Stimulated activated CD4-positive, alpha-beta T cell treated with anti-CD3 and anti-CD28 coated beads, Interleukin-1b, Interleukin-23, amount 100 ng/mL, for 24 hours (primary cell): ENCODE data around the gene ELAVL4.

Experiments used
- DNase-seq, 4 experiments: peaks; one replicate each; pipeline ENCODE4 v3.0.0-alpha.2; 2020; ENCODE audit warnings: low read depth in 4 of 4, low spot score in 1 of 4

The ELAVL4 gene

DNA sequence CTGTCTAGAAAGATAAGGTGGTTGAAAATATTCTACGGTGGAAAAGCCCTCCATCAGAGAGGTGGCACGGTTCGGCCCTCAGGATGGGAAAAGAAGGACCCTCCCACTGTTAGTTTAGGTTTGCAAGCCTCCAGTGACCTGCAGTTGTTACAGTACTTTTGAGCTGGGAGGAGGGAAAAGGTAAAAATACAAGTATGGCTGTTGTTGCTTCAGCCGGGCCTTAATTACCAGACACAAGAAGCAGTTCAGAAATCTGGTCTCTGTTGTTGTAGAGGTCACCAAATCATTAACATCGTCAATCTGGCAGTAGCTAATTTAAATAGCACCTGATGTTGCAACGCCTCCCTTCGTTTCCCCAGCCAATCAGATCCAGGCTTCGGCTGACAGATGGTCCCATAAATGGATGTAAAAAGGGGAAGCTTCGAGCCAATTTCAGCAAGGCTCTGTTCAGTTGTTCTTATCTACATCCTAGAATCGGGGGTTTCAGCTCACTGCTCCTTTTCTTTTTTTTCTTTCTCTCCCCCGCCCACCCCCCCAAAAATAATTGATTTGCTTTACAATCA is at the start of gene ELAVL4:
TSS of gene ELAVL4 (plus strand) at position 424 of the 563 bp plus-strand sequence. CDS start 270 bp downstream, outside the sequence.
- no peak for DNase-seq

DNA sequence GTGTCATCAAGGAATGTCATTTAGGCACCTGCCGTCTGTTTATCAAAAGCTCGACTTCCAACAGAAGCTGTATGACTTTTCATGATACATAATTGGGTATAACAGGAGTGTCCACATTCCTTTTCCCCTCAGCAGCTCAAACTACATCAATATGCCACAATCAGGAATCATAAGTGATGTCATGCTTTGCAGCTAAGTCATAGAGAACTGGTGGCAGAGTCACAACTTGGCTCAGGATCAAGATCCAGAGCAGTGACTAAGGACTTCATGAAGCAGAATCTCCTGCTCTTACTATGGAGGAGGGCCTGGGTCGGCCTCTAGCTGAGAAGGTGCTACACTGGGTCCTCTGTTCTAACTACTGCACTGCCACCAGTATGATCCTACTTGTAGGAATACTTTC is 48.4 kb upstream of the ELAVL4 start:
- DNase-seq: no peak

DNA sequence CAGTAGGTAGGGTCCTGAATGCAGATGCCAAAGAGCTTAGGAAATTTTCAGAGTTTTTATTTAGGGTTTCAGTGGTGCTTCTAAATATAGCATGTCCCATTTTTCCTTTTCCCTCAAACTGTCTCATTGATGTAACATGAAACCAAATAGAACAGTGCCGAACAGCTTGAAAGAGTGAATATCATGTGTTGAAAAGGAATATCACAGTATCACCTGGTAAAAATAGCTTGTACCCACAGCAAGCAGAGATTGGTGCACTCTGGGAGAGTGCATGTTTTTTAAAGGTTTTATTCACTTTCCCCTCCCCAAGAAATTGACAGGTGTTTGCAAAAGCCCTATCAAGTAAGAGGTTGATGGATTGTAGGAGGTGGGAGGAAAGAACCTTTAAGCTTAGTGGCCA is 41.9 kb upstream of the ELAVL4 start:
- DNase-seq: no peak

DNA sequence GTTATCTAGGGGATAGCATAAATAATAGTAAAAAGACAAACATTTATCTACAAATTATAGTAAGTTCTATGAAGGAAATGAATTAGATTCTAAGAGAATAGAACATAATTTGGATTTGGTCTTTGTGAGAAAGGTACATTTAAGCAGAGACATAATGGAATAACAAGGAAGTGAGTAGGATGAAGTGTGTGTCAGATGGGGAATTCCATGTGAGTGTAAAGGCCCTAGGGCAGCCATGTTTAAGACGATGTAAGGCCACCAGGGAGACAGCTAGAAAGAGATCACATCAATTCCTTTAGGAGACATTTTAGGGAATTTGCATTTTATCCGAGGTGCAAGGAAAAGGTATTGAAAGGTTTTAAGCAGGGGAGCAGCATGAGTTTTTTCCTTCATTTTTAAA is 33.8 kb upstream of the ELAVL4 start:
- no peak for DNase-seq

DNA sequence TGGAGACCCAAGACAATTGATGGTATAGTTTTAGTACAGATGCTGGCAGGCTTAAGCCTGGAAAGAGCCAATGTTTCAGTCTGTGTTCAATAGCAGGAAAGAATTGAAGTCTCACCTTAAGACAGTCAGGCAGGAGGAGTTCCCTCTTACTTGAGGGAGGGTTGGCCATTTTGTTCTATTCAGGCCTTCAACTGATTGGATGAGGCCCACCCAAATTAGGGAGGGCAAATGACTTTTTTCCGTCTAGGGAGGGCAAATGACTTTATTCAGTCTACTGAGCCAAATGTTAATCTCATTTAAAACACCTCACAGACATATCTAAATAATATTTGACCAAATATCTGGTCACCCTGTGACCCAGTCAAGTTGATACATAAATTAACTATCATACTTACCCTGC is 31.4 kb upstream of the ELAVL4 start:
- DNase-seq: no peak

DNA sequence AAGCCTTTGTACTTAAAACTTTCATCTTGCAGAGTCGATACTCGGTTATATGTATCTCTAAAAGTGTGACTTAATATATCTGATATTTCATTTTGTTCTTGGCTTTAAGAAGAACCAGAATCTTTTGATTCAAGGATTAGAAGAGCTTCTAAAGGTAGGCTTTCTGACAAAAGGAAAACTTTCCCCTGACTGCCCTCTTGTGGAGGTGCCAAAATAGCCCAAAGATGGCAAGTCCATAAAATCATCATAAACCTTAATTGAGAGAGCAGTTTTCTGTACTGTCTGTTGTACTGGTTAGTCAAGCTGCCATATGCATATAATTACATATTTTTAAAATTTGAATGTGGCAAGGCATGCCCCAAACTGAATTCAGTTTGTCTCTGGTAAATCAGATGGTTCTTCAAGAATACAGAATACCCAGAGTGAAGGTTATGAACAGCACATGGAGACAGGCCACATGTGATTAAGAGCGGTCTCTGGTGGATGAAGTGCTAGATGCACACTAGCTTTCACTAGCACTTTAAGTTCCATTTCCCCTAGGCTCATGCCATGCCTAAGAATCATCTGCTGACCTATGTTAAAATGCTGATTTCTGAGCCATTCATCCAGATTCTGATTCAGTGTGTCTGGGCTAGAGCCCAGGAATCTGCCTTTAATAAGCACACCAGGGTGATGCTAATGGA is 27.7 kb upstream of the ELAVL4 start:
- DNase-seq: no peak

DNA sequence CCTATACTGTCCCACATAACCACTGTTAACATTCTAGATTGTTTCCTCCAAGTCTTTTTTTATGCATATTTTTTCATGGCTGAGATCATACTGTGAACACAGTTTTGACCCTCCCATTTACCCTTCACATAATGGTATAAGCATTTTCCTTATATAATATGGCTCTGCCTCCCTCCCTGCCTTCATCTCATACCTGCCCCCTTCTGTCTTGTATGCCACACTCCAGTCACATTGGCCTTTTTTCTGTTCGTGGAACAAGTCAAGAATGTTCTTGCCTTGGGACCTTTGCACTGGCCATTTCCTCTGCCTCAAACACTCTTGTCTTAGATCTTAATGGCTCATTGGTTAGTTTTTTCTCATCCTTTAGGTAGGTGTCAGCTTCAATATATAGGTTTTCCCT is 24.3 kb upstream of the ELAVL4 start:
- no peak for DNase-seq

DNA sequence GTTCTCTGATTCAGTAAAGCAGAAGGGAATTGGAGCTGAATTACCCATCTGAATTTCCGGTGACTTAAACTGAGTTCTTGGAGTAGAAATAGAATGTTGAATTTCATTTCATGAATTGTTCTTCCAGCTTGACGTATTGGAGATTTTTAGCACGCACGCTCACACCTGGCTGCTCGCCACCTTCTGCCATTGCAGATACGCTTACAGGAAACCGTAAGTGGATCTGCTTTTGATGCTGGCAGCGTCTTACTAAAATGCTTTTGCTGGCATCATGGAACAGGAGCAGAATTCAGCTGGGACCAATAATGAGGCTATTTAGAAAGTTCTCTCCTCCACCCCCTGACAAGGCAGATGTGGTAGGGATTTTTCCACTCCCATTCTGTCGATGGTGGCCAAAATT is 17.7 kb upstream of the ELAVL4 start:
- no peak for DNase-seq

DNA sequence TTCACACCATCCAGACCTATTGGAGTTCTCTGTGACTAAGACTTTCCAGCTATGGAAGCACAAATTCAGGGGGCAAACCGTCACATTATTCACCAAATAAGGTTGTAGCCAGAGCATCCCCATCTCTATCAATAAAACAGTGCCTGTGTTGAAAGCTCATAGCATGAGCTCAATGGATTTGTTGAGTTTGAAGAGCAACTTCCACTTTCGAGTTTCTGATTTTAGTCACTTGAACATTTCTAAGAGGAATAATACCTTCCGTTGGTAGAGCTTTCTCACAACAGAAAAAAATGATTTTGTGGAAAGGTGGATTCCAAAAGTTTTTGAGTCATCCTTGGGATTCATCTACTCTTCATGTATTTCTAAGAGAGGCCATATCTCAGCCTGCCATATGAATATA is 13.0 kb upstream of the ELAVL4 start:
- no peak for DNase-seq

DNA sequence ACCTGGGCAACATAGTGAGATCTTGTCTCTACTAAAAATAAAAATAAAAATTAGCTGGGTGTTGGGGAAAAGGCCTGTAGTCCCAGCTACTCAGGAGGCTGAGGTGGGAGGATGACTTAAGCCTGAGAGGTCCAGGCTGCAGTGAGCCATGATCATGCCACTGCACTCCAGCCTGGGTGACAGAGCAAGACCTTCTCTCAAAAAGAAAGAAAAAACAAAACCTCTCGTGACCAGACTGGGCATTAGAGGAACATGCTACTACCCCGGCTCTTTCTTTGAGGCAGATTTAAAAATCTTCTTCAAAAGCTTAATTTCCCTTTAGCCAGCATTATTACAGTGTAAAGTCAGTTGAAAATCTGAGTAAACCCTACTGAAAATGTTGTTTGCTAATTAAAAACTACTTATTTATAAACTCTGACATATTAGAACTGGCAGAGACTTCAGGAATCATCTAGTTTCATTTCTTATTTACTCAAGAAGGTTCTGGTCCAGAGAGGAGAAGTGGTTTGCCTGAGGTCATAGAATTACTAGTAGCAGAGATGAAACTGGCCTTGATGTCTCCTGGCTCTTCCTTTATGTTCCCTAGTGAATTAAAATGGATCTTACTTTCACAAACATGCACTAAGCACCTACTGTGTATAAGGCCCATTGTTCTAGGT is 11.6 kb upstream of the ELAVL4 start:
- no peak for DNase-seq

DNA sequence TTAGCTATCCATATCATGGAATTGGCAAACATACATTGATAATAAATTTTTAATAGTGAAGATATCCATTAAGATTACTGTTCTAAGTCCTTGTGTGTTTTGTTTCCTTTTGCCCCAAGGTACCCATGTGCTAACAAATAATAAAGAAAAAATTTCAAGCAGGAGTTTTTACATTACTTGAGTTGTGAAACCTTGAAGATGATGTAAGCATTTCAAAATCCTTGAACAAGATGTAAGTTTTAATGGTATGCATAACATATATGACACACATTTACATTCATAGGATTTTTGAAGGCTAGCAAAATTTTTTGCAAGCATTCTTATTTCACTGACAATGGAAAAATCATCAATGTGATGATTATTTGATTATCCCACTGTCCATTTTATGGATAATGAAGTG is 10.9 kb upstream of the ELAVL4 start:
- DNase-seq: no peak

DNA sequence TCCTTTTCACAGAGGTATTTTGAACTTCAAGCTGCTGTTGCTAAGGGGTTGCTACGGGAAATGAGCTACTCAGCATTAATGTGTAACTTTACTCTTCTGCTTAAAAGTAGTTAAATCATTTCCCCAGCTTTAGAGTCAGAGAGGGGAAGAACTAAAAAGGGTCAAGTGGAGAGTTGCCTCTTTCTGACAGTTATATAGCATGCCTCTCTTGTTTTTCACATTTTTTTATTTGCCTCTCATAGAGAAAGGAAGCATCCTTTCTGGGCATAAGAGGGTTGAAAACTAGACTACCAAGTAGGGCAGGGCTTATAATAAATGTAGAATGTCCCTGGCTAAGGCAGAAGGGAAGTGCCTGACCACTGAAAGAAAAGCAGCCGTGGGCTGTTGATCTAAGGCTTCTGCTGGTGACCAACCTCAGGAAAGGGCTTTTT is 10.1 kb upstream of the ELAVL4 start:
- no peak for DNase-seq

DNA sequence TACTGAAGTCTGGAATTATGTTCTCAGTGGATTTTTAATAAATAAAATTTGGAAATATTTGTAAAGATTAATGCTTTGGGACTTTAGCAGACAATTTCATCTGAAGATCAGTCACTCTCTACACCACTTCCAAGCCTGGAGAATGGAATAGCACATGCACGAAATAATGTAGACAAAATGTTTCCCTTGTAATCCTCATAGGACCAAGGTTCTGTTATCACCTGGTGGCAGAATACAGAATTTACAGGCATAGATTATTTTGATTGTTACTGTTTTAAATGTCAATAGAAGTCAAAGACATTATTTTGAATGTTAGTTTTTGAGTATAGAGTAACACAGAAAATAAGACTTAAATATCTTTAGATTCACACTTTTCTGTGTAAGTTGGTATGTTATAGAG is 9.1 kb upstream of the ELAVL4 start:
- no peak for DNase-seq

DNA sequence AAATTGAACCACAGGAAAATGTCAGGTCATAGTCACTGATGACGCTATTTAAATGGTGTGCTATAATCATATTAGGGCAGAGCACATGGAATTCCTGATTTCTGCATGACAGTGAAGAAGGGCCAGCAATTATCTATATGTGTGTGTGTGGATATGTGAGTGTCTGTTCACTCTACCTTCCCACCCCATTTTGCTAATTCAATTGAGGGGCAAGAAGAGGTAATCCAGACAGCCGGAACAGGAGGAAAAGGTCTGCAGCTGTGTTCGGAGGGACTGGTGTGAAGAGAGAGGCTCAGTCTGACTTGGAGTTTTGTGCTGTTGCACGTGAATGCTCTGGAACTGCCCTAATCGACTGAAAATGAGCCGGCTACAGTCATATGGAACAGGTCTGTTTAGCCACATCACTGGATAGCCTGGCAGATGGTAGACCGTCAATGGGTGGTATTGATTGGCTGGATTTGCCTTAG is 5.1 kb upstream of the ELAVL4 start:
- DNase-seq: no peak

DNA sequence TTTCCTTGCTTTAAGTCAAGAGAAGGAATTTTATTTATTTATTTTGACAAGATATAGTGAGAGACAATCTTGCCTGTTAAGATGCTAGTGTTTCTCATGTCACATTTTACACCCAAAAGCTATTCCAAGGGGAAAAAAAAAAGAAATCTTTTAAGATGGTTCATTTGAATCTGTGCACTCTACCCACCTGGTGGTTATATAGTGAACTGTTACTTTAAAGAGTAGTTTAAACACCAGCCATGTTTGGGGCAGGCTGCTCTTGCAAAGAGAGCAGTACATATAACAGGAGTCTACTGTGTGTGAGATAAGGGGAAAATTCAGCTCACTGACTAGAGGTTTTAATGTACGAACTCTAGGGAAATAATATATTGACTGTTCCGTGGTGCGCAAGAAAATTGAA is 3.3 kb upstream of the ELAVL4 start:
- no peak for DNase-seq

DNA sequence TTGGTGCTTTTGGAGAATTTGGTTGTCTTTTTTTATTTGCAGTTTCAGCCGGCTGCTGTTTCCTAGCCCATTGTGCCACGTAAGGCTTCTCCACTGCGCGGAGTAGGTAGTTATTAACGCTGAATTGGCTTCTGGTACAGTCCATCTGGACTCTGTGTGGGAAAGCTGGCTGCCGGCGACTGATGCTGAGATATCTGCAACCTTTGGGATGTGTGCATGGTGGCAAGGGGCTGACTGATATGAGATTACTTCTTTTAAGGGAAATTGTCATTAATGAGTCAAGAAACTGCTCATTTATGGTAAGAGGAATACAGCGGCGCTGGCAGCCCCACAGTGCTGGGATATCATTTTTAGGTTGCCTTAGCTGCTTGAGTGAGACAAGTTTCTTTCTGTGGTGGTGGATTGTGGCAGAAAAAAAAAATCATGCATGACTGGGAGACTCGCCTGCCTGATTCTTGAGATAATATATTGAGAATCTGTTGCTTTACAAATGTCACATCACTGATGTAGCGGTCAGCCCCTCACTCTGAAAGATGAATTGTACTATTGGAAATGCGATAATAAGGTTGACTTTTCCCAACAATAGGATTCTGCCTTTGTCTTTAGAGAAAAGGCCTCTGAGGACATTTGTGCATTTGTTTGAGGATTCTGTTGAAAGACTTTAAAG is 2.5 kb upstream of the ELAVL4 start:
- no peak for DNase-seq

DNA sequence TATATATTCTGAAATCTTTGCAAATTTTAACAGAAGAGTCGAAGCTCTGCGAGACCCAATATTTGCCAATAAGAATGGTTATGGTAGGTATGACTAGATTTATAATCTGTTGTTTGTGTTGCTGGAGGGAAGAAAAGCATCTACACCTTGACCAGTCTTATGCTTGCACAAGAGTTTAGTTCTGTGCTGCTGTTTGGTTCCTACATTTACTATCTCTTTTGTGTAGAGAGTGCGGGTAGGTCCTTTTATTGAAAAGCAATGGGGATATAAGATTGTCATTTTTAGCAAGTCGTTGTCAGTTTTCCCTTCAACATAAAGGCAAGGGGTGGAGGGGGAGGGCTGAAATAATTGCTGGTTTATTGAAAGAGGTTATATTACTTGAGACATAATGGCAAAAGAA is 396 bp downstream of the ELAVL4 start:
- no peak for DNase-seq

DNA sequence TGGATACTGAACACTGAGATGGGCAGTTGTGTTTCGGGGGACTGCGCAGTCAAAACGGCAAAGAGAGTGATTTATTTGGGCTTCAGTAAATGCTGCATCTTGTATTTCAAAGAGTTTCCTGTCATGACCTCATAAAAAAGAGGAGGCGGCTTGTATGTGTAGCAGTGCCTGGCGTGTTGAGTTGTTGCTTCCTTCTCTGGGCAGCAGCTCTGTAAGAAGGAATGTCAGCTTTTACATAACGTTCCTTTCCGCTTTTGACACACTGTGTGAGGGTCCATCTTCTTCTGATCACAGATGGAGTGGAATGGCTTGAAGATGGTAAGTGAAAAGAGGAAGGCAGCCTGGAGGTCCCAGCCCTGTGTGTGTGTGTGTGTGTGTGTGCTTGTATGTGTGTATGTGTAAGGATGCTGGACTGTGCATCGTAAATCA is 941 bp downstream of the ELAVL4 start:
- no peak for DNase-seq

DNA sequence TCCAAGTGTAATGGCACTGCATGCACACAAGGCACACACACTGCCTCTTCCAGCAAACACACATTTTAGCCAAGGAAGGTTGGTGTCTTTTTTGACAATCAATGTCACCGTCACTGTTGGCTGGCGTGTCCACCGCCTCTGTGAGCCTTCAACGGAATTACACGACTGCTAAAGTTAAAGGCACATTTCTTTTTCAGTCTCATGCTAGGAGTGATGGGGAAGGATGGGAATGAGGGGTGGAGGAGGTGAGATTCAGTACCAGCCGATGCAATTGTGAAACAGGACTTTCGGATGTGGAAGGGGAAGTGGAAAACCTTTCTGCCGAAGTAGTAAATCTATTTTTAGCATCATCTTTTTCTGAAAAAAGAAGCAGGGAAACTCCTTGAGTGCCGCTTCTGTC is 1.4 kb downstream of the ELAVL4 start:
- DNase-seq: no peak

DNA sequence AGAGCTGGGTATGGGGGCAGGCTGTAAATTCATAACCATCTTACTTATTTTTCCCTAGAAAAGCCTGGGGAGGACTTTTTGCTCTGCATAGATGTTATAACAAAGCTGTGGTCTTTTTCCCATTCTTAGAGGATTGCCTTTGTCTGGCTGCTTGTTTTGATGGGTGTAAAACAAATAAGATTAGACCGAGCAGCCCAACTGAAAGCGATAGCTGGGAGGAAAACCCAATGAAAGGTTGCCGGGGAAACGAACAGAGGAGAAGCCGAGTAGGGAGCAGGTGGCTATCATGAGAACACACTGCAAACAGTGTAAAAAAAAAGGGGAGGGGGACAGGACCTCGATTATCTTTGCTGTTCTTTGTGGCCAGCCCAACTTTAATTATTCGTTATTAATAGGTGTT is 1.9 kb downstream of the ELAVL4 start:
- DNase-seq: no peak

DNA sequence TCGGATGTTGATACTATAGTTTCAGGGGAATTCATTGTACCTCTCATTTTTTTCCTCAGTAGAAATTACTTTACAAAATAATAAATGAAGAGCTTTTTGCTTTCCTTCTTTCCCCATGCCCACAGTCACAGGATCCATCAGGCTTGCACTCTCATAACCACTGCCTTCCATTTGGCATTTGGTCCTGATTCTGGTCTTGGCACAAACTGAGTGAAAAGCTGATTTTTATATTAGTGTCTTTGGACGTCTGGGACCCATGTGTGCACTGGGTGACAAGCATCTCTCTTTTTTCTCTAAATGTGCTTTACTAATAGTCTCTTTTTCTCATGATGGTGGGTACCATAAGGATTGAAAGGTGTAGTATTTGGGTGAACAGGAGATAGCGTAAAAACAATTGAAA is 2.8 kb downstream of the ELAVL4 start:
- DNase-seq: no peak

DNA sequence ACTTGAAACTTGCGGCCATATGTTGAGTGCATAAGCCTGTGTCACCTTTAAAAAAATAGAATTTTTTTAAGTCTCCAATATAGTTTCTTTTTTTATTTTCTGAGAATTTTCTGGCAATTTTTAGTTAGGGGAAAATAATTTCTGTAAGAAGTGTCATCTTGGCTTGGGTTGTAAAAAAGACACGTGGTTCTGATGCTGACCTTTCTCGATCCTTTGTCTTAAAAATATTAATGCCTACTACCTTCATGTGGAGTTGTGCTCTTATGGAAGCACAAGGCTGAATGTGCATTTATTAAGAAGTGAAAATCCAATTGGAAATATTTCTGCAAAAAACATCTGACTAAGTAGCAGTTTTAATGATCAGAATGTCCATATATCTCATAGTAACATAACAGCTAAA is 3.5 kb downstream of the ELAVL4 start:
- DNase-seq: no peak
